ENCODE data around the gene PAFAH1B2.
"Not testable (repeated sequence)": the region's sequence is repeated elsewhere in the genome, so short reads cannot be mapped to it uniquely, and the experiment has no call there.

DNA sequence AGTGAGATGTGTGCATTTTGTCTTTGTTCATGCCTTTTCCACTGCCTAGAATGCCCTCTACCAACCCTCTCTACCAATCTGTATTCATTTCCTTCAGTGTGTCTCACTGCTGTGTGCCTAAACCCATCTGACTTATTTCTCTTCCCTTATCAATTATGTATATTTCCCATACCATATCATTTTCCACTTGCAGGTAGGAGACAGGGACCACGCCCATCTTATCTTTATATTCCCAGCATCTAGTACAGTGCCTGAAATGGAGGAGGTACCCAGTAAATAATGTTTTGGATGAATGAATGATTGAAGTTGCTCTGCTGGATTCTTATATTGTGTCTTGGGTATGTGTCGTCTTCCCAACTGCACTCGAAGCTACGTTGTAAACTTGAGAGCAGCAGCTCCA is 9.1 kb upstream of the PAFAH1B2 start:
- not testable (repeated sequence) for TF ChIP-seq POLR2A (IDR thresholded peaks at IDR 0.05)
- TF ChIP-seq, protein P1, sequence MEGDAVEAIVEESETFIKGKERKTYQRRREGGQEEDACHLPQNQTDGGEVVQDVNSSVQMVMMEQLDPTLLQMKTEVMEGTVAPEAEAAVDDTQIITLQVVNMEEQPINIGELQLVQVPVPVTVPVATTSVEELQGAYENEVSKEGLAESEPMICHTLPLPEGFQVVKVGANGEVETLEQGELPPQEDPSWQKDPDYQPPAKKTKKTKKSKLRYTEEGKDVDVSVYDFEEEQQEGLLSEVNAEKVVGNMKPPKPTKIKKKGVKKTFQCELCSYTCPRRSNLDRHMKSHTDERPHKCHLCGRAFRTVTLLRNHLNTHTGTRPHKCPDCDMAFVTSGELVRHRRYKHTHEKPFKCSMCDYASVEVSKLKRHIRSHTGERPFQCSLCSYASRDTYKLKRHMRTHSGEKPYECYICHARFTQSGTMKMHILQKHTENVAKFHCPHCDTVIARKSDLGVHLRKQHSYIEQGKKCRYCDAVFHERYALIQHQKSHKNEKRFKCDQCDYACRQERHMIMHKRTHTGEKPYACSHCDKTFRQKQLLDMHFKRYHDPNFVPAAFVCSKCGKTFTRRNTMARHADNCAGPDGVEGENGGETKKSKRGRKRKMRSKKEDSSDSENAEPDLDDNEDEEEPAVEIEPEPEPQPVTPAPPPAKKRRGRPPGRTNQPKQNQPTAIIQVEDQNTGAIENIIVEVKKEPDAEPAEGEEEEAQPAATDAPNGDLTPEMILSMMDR (IDR thresholded peaks at IDR 0.05), result not testable (repeated sequence)

Measured in esophagus squamous epithelium (tissue), 4 donors.